GM10266 (cell line): Measurements from ENCODE around the gene ATP7A.
"Not testable (repeated sequence)": the region's sequence is repeated elsewhere in the genome, so short reads cannot be mapped to it uniquely, and the experiment has no call there.

Source experiments
- DNase-seq: peaks from one replicate; pipeline ENCODE4 v3.0.0; 2012; ENCODE audit errors: extremely low spot score
- CTCF ChIP-seq: IDR thresholded peaks from 2 replicates; pipeline ENCODE4 v1.5.1; 2012; ENCODE audit warnings: mild to moderate bottlenecking, low read depth; ENCODE audit not compliant: control insufficient read depth, insufficient read depth; ENCODE audit errors: missing control alignments

Gene ATP7A

GRCh38 chrX:78066110-78066509 lies 155.6 kb downstream of the ATP7A start:
- no peak for TF ChIP-seq CTCF
- no peak for DNase-seq

GRCh38 chrX:78071331-78071730 lies 160.8 kb downstream of the ATP7A start:
- TF ChIP-seq CTCF = no peak
- DNase-seq = no peak

GRCh38 chrX:78073147-78074077 lies 162.9 kb downstream of the ATP7A start:
- DNase-seq = not testable (repeated sequence)

GRCh38 chrX:78074088-78074487 lies 163.6 kb downstream of the ATP7A start:
- DNase-seq = no peak
- no peak for TF ChIP-seq CTCF

- TF ChIP-seq CTCF = no peak
- DNase-seq = no peak
These were observed 165.4 kb downstream of the ATP7A start for GRCh38 chrX:78075787-78076389.

- DNase-seq = not testable (repeated sequence)
These were observed 170.9 kb downstream of the ATP7A start for GRCh38 chrX:78081413-78081812.

GRCh38 chrX:78092296-78092695 lies 181.8 kb downstream of the ATP7A start:
- no peak for DNase-seq

More at GRCh38 chrX:78092296-78092695, 181.8 kb downstream of the ATP7A start:
- TF ChIP-seq CTCF = peak; percentile 38
